C4-2B (cell line): ENCODE measurements around the gene PEX12.
"Not testable (repeated sequence)": the region's sequence is repeated elsewhere in the genome, so short reads cannot be mapped to it uniquely, and the experiment has no call there.

Source experiments
- CTCF ChIP-seq: fragments of 450-650 bp; conservative IDR thresholded peaks from 2 replicates; pipeline ENCODE4 v1.5.1; 2017; ENCODE audit warnings: mild to moderate bottlenecking
- ZFX ChIP-seq: fragments of 450-650 bp; IDR thresholded peaks from 2 replicates; pipeline ENCODE4 v1.6.1; 2017

- TF ChIP-seq CTCF, ZFX: not testable (repeated sequence)
Observed at GRCh38 chr17:35529326-35529725, 49.0 kb downstream of the PEX12 start.
